Muscle of leg (tissue), 11 donors: ENCODE measurements around the gene NUBPL. TPM values are rescaled to one million over a fixed set of nuclear protein-coding genes. Genes with fewer than 3 reads are reported as not detected.
"Not testable (repeated sequence)": the region's sequence is repeated elsewhere in the genome, so short reads cannot be mapped to it uniquely, and the experiment has no call there.

Experiments used
- DNase-seq: peaks from one replicate; pipeline ENCODE4 v3.0.0; 2013
- H3K27ac ChIP-seq: one replicate; pipeline ENCODE4 v1.5.1; 2013; ENCODE audit warnings: mild to moderate bottlenecking, low read length, control low read depth
- H3K27me3 ChIP-seq: one replicate; pipeline ENCODE4 v1.6.1; 2013; ENCODE audit warnings: low read length; ENCODE audit not compliant: control insufficient read depth, insufficient read depth
- H3K36me3 ChIP-seq: one replicate; pipeline ENCODE4 v1.6.1; 2013; ENCODE audit warnings: low read length; ENCODE audit not compliant: control insufficient read depth, insufficient read depth
- H3K4me1 ChIP-seq: one replicate; pipeline ENCODE4 v1.6.1; 2013; ENCODE audit warnings: low read length; ENCODE audit not compliant: control insufficient read depth, insufficient read depth
- H3K4me3 ChIP-seq: one replicate; pipeline ENCODE4 v1.5.1; 2013; ENCODE audit warnings: low read length, control low read depth
- H3K9me3 ChIP-seq: replicated peaks from 2 replicates; pipeline ENCODE4 v1.6.1; 2013; ENCODE audit warnings: low read depth, low read length; ENCODE audit not compliant: control insufficient read depth
- WGBS: methylation state at CpG from one replicate; pipeline ENCODE4 v1.1.5; 2013; ENCODE audit warnings: missing lambda C conversion rate; ENCODE audit not compliant: insufficient coverage; 5-methylcytosine and 5-hydroxymethylcytosine counted together
- polyA plus RNA-seq, 8 donors: library from polyadenylated mRNA; unstranded; fragments of 120-200 nt; gene quantifications; one replicate each; pipeline versions ENCODE4 v1.2.1 to v1.2.3, GENCODE V29; 2013; ENCODE audit warnings: inconsistent platforms in 1 of 8, low replicate concordance in 1 of 8; ENCODE audit not compliant: insufficient read length in 8 of 8, insufficient read depth in 1 of 8
- total RNA-seq: library from RNA; stranded (reverse); fragments of 120-200 nt; gene quantifications from one replicate; pipeline ENCODE4 v1.2.4, GENCODE V29; 2013

NUBPL gene
- total and polyA plus RNA-seq, 9 donors = 7.2 to 11.2 (median 8.2) TPM

- no peaks in the 10 kb centered on the region for H3K9me3 ChIP-seq
- no CpG with 5 or more reads among the region's 1 CpG for WGBS
- no peak for DNase-seq
- no peak overlapping the region for H3K4me3 ChIP-seq
- H3K27me3 ChIP-seq = no peaks in the 10 kb centered on the region
- H3K36me3 ChIP-seq = no peaks in the 10 kb centered on the region
- H3K27ac ChIP-seq = no peak overlapping the region
- H3K4me1 ChIP-seq = no peaks in the 10 kb centered on the region
Measured at GRCh38 chr14:31855262-31855661, 294.1 kb downstream of the NUBPL start.

- not testable (repeated sequence) for H3K27me3 ChIP-seq
Measured at GRCh38 chr14:31856003-31856402, 294.8 kb downstream of the NUBPL start.

GRCh38 chr14:31858868-31859267 is 297.7 kb downstream of the NUBPL start:
- WGBS = no CpG with 5 or more reads among the region's 1 CpG
- DNase-seq = no peak
- Histone ChIP-seq H3K27ac (no peak overlapping the region), H3K4me1 (no peaks in the 10 kb centered on the region), H3K27me3 (no peaks in the 10 kb centered on the region), H3K36me3 (no peaks in the 10 kb centered on the region), H3K9me3 (no peaks in the 10 kb centered on the region), H3K4me3 (no peak overlapping the region)

More at GRCh38 chr14:31856003-31856402, 294.8 kb downstream of the NUBPL start:
- not testable (repeated sequence) for DNase-seq, H3K4me1 ChIP-seq, H3K36me3 ChIP-seq, H3K27ac ChIP-seq, H3K4me3 ChIP-seq, H3K9me3 ChIP-seq
- 80% methylated on average over 1 of the region's 2 CpGs for WGBS

- Histone ChIP-seq H3K9me3 (peaks cover 9% of the 10 kb centered on the region), H3K27me3 (no peaks in the 10 kb centered on the region), H3K4me1 (no peaks in the 10 kb centered on the region), H3K27ac (no peak overlapping the region), H3K36me3 (no peaks in the 10 kb centered on the region), H3K4me3 (no peak overlapping the region)
- 100% methylated on average over 3 of the region's 13 CpGs for WGBS
- no peak for DNase-seq
Measured at GRCh38 chr14:31864937-31865855, 304.0 kb downstream of the NUBPL start.

GRCh38 chr14:31867570-31867969 is 306.4 kb downstream of the NUBPL start:
- no peaks in the 10 kb centered on the region for H3K4me1 ChIP-seq
- peaks cover 9% of the 10 kb centered on the region for H3K9me3 ChIP-seq
- H3K27me3 ChIP-seq = no peaks in the 10 kb centered on the region
- no peak overlapping the region for H3K27ac ChIP-seq
- no peak overlapping the region for H3K4me3 ChIP-seq
- DNase-seq = no peak
- no peaks in the 10 kb centered on the region for H3K36me3 ChIP-seq

- not testable (repeated sequence) for DNase-seq, H3K4me1 ChIP-seq, H3K4me3 ChIP-seq, H3K27ac ChIP-seq, H3K36me3 ChIP-seq, H3K27me3 ChIP-seq, H3K9me3 ChIP-seq
- WGBS = 100% methylated on average over 1 of the region's 3 CpGs
Measured at GRCh38 chr14:31868096-31868495, 306.9 kb downstream of the NUBPL start.

GRCh38 chr14:31876741-31877140 is 315.5 kb downstream of the NUBPL start:
- no peaks in the 10 kb centered on the region for H3K36me3 ChIP-seq
- no peak for DNase-seq
- no CpG with 5 or more reads among the region's 7 CpGs for WGBS

GRCh38 chr14:31877255-31877798 is 316.1 kb downstream of the NUBPL start:
- Histone ChIP-seq H3K4me1 (peaks cover 17% of the 10 kb centered on the region), H3K36me3 (no peaks in the 10 kb centered on the region), H3K27ac (peak overlapping the region; percentile 67), H3K9me3 (peaks cover 2% of the 10 kb centered on the region), H3K27me3 (no peaks in the 10 kb centered on the region), H3K4me3 (peak overlapping the region; percentile 2)
- peak; percentile 97 for DNase-seq
- 0% methylated on average over 2 of the region's 9 CpGs for WGBS

More at GRCh38 chr14:31876741-31877140, 315.5 kb downstream of the NUBPL start:
- peaks cover 17% of the 10 kb centered on the region for H3K4me1 ChIP-seq
- H3K27ac ChIP-seq = peak overlapping the region; percentile 67
- H3K4me3 ChIP-seq = no peak overlapping the region
- H3K27me3 ChIP-seq = no peaks in the 10 kb centered on the region
- H3K9me3 ChIP-seq = peaks cover 2% of the 10 kb centered on the region

- no peaks in the 10 kb centered on the region for H3K36me3 ChIP-seq
- H3K27me3 ChIP-seq = no peaks in the 10 kb centered on the region
- H3K4me1 ChIP-seq = peaks cover 17% of the 10 kb centered on the region
- no CpG with 5 or more reads among the region's 7 CpGs for WGBS
- no peak overlapping the region for H3K27ac ChIP-seq
- no peak overlapping the region for H3K4me3 ChIP-seq
- peak; percentile 70 for DNase-seq
- H3K9me3 ChIP-seq = peaks cover 2% of the 10 kb centered on the region
Measured at GRCh38 chr14:31879661-31880348, 318.6 kb downstream of the NUBPL start.

- WGBS = 76% methylated on average over 4 of the region's 4 CpGs
- Histone ChIP-seq H3K4me3 (no peak overlapping the region), H3K27me3 (no peaks in the 10 kb centered on the region), H3K27ac (no peak overlapping the region), H3K4me1 (peaks cover 17% of the 10 kb centered on the region), H3K36me3 (no peaks in the 10 kb centered on the region), H3K9me3 (no peaks in the 10 kb centered on the region)
- no peak for DNase-seq
Measured at GRCh38 chr14:31880935-31881334, 319.7 kb downstream of the NUBPL start.
